ENCODE results near the gene CPT1B.

CPT1B gene

DNA sequence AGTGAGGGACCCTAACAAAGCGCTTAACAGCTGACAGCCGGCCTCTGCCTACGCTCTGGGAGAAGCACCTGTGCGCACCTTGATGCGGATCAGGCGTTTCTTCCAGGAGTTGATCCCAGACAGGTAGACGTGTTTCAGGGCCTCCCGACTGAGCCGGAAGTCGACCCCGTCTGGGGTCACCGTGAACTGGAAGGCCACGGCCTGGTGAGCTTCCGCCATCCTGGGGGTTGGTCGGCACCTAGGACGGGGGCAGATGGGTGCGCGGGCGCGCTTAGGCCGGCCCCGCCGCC is 585 bp downstream of the CPT1B start:
- TF ChIP-seq, protein P1, sequence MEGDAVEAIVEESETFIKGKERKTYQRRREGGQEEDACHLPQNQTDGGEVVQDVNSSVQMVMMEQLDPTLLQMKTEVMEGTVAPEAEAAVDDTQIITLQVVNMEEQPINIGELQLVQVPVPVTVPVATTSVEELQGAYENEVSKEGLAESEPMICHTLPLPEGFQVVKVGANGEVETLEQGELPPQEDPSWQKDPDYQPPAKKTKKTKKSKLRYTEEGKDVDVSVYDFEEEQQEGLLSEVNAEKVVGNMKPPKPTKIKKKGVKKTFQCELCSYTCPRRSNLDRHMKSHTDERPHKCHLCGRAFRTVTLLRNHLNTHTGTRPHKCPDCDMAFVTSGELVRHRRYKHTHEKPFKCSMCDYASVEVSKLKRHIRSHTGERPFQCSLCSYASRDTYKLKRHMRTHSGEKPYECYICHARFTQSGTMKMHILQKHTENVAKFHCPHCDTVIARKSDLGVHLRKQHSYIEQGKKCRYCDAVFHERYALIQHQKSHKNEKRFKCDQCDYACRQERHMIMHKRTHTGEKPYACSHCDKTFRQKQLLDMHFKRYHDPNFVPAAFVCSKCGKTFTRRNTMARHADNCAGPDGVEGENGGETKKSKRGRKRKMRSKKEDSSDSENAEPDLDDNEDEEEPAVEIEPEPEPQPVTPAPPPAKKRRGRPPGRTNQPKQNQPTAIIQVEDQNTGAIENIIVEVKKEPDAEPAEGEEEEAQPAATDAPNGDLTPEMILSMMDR (IDR thresholded peaks at IDR 0.05), result no peak
- TF ChIP-seq ZFX (IDR thresholded peaks at IDR 0.05; ENCODE audit: borderline replicate concordance), result no peak

DNA sequence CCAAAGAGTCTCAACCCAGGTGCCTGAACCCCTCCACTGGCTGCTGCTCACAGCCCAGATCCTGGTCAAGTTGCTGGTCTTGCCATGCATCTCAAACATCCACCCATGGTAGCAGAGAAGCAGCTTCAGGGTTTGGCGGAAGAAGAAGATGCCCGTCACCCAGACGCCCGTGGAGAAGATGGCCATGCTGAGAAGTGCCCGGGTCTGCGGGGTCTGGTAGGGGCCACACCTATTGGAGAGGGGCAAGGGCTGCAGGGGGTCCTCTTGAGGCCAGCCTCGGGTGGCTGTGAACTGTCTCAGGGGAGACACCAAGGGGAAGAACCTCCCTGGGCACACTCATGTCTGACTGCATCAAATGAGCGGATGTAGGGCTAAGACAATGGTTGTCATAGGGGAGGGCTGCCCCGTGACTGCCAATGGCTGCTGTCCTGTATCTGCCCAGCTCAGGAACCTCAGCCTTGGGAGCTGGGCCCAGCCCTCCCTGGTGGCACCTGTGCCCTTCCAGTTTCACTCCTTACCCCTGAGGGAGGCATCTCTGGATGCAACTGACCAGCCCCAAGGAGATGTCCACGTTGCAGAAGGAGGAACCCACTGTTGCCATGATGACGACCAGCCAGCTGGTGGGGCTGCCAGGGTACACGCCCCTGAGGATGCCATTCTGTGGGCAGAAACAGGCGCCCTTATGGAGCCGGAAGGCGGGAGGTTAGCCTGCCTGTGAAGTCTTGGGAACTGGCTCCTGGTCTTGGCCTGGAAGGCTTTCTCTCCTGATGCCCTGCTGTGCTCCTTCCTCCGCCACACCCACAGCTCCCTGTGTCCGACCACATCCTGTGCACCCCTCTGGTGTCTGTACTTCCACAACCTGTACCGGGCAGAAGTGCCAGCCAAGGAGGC is 1.2 kb downstream of the CPT1B start:
- no peak overlapping the region for H3K27ac ChIP-seq
- TF ChIP-seq ZFX (IDR thresholded peaks at IDR 0.05; ENCODE audit: borderline replicate concordance), result no peak
- TF ChIP-seq, protein P1 (IDR thresholded peaks at IDR 0.05), result no peak

More for the DNA sequence above, 585 bp downstream of the CPT1B start:
- H3K27ac ChIP-seq, result no peak overlapping the region

DNA sequence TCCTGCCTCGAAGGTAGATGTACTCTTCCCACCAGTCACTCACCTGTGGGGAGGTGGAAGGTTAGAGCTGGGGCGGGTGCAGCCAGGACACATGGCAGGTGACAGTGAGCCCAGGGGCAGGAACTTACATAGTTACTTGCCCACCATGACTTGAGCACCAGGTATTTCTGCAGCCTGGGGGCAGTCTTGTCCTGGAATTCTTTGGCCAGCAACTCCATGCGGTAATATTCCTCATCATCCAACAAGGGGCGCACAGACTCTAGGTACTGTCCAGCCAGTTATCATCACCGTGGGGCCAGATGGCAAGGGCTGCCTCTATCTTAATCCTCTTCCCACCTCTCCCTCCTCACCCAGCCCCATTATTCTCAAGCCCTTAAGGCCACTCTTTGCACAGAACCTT is 2.2 kb downstream of the CPT1B start:
- H3K27ac ChIP-seq, result no peak overlapping the region
- TF ChIP-seq, protein P1 (IDR thresholded peaks at IDR 0.05), result no peak
- no peak for TF ChIP-seq ZFX (IDR thresholded peaks at IDR 0.05; ENCODE audit: borderline replicate concordance)

DNA sequence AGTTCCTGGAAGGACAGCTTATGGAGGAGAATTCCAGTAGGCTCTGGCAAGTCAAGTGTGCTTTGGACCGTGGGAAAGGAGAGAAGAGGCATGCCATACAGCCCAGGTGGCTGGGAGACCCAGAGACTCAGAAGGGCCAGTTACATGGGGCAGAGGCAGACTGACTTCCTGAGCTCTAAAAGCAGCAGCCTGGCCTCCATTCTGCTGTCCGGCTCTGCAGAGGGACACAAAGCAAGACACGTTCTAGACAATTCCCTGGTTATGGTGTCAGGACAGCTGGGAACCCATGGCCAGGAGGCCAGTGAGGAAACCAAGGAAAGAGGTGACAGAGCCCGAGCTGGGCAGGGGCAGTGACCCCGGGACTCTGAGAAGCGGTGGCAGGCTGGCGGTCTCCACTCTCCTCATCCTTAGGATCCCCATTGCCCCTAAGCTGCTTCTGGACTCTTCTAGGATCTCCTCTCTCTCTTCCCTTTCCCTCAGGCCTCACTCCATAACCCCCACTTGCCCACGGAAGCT is 2.7 kb downstream of the CPT1B start:
- no peak for TF ChIP-seq ZFX (IDR thresholded peaks at IDR 0.05; ENCODE audit: borderline replicate concordance)
- TF ChIP-seq, protein P1 (IDR thresholded peaks at IDR 0.05), result no peak
- no peak overlapping the region for H3K27ac ChIP-seq

DNA sequence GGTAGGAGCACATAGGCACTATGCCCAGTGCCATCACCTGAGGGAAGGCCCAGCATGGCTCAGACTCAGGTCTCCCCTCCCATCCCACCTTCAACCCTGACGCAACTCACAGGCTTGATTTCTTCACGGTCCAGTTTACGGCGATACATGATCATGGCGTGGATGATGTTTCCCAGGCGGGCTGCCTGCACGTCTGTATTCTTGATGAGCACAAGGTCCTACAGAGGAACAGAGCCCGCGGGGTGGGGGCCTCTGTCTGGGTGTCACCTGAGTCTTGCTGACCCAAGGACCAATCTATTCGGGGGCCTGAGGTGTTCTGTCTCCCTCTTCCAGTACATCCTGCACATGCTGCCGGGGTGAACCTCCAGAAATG is 3.9 kb downstream of the CPT1B start:
- H3K27ac ChIP-seq, result no peak overlapping the region
- no peak for TF ChIP-seq ZFX (IDR thresholded peaks at IDR 0.05; ENCODE audit: borderline replicate concordance)
- TF ChIP-seq, protein P1 (IDR thresholded peaks at IDR 0.05), result no peak

DNA sequence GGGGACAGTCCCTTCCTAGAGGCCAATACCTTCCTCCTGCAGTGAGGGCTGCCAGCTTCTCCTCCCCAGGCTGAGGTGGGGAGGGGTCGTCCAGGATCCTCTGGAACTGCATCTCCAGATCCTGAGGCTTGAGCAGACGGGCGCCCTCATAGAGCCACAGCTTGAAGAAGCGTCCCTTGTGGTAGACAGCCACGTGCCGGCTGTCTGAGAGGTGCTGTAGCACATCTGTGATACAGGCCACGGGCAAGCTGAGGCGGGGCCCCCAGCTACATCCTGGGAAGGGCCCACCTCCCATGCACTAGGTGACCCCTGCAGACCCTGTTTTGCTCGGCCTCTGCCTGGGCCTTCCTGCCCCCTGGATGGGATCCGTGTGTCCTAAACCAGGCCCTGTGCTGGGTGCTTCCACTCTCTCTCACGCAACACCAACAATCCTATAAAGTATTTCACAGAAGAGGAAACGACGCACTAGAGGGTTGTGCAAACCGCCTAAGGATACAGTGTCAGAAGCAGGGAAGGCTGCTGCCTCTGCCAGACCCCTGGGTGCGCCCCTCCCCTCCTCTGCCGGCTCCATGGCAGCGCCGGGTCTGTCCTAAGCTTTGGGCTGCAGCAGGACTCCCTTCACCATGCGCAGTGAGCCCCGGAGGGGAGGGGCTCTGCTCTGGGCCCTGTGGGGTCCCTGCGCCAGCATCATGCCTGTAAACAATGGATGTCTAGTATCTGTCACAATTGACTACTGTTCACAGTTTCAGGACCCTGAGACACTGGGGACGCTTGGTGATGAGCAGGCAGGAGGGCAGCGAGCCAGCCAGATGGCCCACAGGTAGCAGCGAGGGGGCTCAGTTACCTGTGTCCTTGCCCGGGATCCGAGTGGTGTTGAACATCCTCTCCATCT is 4.5 kb downstream of the CPT1B start:
- no peak overlapping the region for H3K27ac ChIP-seq
- TF ChIP-seq, protein P1 (IDR thresholded peaks at IDR 0.05), result no peak
- no peak for TF ChIP-seq ZFX (IDR thresholded peaks at IDR 0.05; ENCODE audit: borderline replicate concordance)

Measured in 22Rv1 (cell line).